Ishikawa (cell line): ENCODE measurements around the gene MCF2L.

Source experiments
- NFIC ChIP-seq: IDR thresholded peaks from 2 replicates; pipeline ENCODE4 v1.6.1; 2012
- REST ChIP-seq: IDR thresholded peaks from 2 replicates; pipeline ENCODE4 v1.6.1; 2012; ENCODE audit warnings: low read depth, mild to moderate bottlenecking
- TAF1 ChIP-seq: IDR thresholded peaks from 2 replicates; pipeline ENCODE4 v1.6.1; 2012; ENCODE audit warnings: low read depth, mild to moderate bottlenecking
- TCF12 ChIP-seq: IDR thresholded peaks from 2 replicates; pipeline ENCODE4 v1.6.1; 2012; ENCODE audit warnings: low read depth

- no peak for TF ChIP-seq REST
- TF ChIP-seq TAF1 = no peak
- TF ChIP-seq NFIC = no peak
- no peak for TF ChIP-seq TCF12
Observed at GRCh38 chr13:112982281-112983041, 13.4 kb downstream of the MCF2L start.
